ENCODE results near the gene ARHGAP8.
"Not testable (repeated sequence)": the region's sequence is repeated elsewhere in the genome, so short reads cannot be mapped to it uniquely, and the experiment has no call there.

DNA sequence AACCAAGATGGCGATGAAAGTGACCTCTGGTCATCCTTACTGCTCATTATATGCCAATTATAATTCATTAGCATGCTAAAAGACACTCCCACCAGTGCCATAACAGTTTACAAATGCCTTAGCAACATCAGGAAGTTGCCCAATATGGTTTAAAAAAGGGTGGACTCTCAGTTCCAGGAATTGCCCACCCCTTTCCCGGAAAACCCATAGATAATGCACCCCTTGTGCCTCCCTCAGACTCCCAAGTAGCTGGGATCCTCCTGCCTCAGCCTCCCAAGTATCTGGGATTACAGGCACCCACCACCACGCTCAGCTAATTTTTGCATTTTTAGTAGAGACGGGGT, 4.6 kb upstream of the ARHGAP8 start:
- TF ChIP-seq, protein P1, sequence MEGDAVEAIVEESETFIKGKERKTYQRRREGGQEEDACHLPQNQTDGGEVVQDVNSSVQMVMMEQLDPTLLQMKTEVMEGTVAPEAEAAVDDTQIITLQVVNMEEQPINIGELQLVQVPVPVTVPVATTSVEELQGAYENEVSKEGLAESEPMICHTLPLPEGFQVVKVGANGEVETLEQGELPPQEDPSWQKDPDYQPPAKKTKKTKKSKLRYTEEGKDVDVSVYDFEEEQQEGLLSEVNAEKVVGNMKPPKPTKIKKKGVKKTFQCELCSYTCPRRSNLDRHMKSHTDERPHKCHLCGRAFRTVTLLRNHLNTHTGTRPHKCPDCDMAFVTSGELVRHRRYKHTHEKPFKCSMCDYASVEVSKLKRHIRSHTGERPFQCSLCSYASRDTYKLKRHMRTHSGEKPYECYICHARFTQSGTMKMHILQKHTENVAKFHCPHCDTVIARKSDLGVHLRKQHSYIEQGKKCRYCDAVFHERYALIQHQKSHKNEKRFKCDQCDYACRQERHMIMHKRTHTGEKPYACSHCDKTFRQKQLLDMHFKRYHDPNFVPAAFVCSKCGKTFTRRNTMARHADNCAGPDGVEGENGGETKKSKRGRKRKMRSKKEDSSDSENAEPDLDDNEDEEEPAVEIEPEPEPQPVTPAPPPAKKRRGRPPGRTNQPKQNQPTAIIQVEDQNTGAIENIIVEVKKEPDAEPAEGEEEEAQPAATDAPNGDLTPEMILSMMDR (IDR thresholded peaks at IDR 0.05), result not testable (repeated sequence)
- TF ChIP-seq POLR2A (IDR thresholded peaks at IDR 0.05), result not testable (repeated sequence)
